Esophagus squamous epithelium (tissue), 5 donors: Measurements from ENCODE around the gene TMCO4. TPM values are rescaled to one million over a fixed set of nuclear protein-coding genes. Genes with fewer than 3 reads are reported as not detected.
A peak's percentile ranks its signal among the peaks of the same experiment; 100 is the strongest.

Experiments
- DNase-seq: peaks from one replicate; lab custom pipeline; 2025; lab: John Stamatoyannopoulos, UW
- H3K27ac ChIP-seq, 4 donors: fragments of 200-600 bp; sonication (generic); one replicate each; pipeline ENCODE4 v1.5.1; 2016 to 2019; ENCODE audit warnings: mild to moderate bottlenecking in 1 of 4
- H3K27me3 ChIP-seq, 4 donors: fragments of 200-600 bp; sonication (generic); 1 replicate in 3 of 4; 2 replicates in 1 of 4; pipeline versions ENCODE4 v1.5.1 to v1.6.0; 2017 to 2021; ENCODE audit warnings: antibody characterized with exemption in 1 of 4
- H3K36me3 ChIP-seq, 3 donors: fragments of 200-600 bp; sonication (generic); one replicate each; pipeline ENCODE4 v1.5.1; 2016 to 2019
- H3K4me1 ChIP-seq, 3 donors: fragments of 200-600 bp; sonication (generic); one replicate each; pipeline ENCODE4 v1.5.1; 2017 to 2019
- H3K4me3 ChIP-seq, 4 donors: fragments of 200-600 bp; sonication (generic); 1 replicate in 3 of 4; 2 replicates in 1 of 4; pipeline ENCODE4 v1.5.1; 2016 to 2019; ENCODE audit warnings: mild to moderate bottlenecking in 2 of 4, moderate library complexity in 1 of 4
- H3K9me3 ChIP-seq, 3 donors: fragments of 200-600 bp; sonication (generic); one replicate each; pipeline ENCODE4 v1.5.1; 2016 to 2019
- CTCF ChIP-seq, 6 experiments: fragments of 450-650 bp in 4 of 6; fragments of 200-600 bp in 2 of 6; sonication (generic) in 2 of 6; IDR thresholded peaks; one replicate each; pipeline ENCODE4 v1.5.1; 2016 to 2019; ENCODE audit warnings: antibody characterized with exemption in 6 of 6, mild to moderate bottlenecking in 4 of 6, moderate library complexity in 4 of 6
- POLR2A ChIP-seq, 4 donors: fragments of 450-650 bp; IDR thresholded peaks; one replicate each; pipeline ENCODE4 v1.6.1; 2017; ENCODE audit warnings: antibody characterized with exemption in 4 of 4, mild to moderate bottlenecking in 4 of 4, moderate library complexity in 3 of 4
- WGBS, 2 donors: methylation state at CpG; one replicate each; pipeline ENCODE4 v1.1.5; 2018; 5-methylcytosine and 5-hydroxymethylcytosine counted together
- intact Hi-C: fragments of 100-400 bp; cut with DNase I; formaldehyde crosslinking; loops from one replicate; pipeline ENCODE4 v1.15.0; 2022
- total RNA-seq, 4 donors: library from RNA; depleted of rRNA; stranded (reverse); fragments of >200 nt; gene quantifications; one replicate each; pipeline ENCODE4 v1.1.0, GENCODE V29; 2016
- donor health status: DM: yes; HTN: yes; CAD: no.

TMCO4 gene
- total RNA-seq, 4 donors from 2014 or later = 13.0 to 28.8 (median 21.2) TPM

- Histone ChIP-seq H3K4me1 (peaks cover 11 to 47% (median 16%) of the 10 kb centered on the region in 3 donors), H3K9me3 (no peaks in the 10 kb centered on the region), H3K27me3 (peaks cover 9 to 49% (median 13%) of the 10 kb centered on the region in 4 donors), H3K4me3 (no peak overlapping the region), H3K27ac (no peak overlapping the region), H3K36me3 (peaks cover 7 to 23% (median 15%) of the 10 kb centered on the region in 3 donors)
- WGBS, 2 donors = 11 to 12% methylated on average over 9 of the region's 9 CpGs
- intact Hi-C loops = no loop called here
- TF ChIP-seq POLR2A (IDR thresholded peaks at IDR 0.05) (no peak), CTCF (IDR thresholded peaks at IDR 0.05) (peak; percentile 42 to 76 (median 66))
- DNase-seq = no peak
Observed at GRCh38 chr1:19661721-19662228, 137.9 kb downstream of the TMCO4 start.

- 79 to 84% methylated on average over 13 of the region's 13 CpGs for WGBS, 2 donors
- Histone ChIP-seq H3K27ac (peak overlapping the region in 2 of 4 donors; percentile 51 to 60), H3K36me3 (peaks cover 15 to 54% (median 32%) of the 10 kb centered on the region in 3 donors), H3K4me1 (peaks cover 0 to 61% (median 27%) of the 10 kb centered on the region in 3 donors), H3K4me3 (no peak overlapping the region), H3K27me3 (peaks cover 0 to 13% (median 0%) of the 10 kb centered on the region in 4 donors), H3K9me3 (no peaks in the 10 kb centered on the region)
- TF ChIP-seq POLR2A (IDR thresholded peaks at IDR 0.05) (no peak), CTCF (IDR thresholded peaks at IDR 0.05) (no peak)
- intact Hi-C loops = loop anchor here (5.0 to 10.0 kb wide), 3 partner anchors 173 to 403 kb away; partner anchors contain the start of genes CAPZB, EMC1 and MRTO4
- DNase-seq = no peak
Observed at GRCh38 chr1:19658186-19658585, 141.5 kb downstream of the TMCO4 start.

- Histone ChIP-seq H3K9me3 (no peaks in the 10 kb centered on the region), H3K27ac (peak overlapping the region in 2 of 4 donors; percentile 51 to 60), H3K4me3 (no peak overlapping the region), H3K27me3 (peaks cover 0 to 6% (median 0%) of the 10 kb centered on the region in 4 donors), H3K36me3 (peaks cover 15 to 56% (median 32%) of the 10 kb centered on the region in 3 donors), H3K4me1 (peaks cover 0 to 67% (median 31%) of the 10 kb centered on the region in 3 donors)
- WGBS, 2 donors = 80% methylated on average over 3 of the region's 10 CpGs; no CpG with 5 or more reads in 1 of the 2 donors
- intact Hi-C loops = loop anchor here (5.0 to 10.0 kb wide), 3 partner anchors 173 to 403 kb away; partner anchors contain the start of genes CAPZB, EMC1 and MRTO4
- no peak for DNase-seq
- no peak for TF ChIP-seq POLR2A (IDR thresholded peaks at IDR 0.05)
Observed at GRCh38 chr1:19657511-19657910, 142.2 kb downstream of the TMCO4 start.

- no peak for TF ChIP-seq POLR2A (IDR thresholded peaks at IDR 0.05)
- TF ChIP-seq CTCF (IDR thresholded peaks at IDR 0.05) = no peak
- DNase-seq = no peak
- Histone ChIP-seq H3K9me3 (no peaks in the 10 kb centered on the region), H3K27ac (peak overlapping the region in 2 of 4 donors; percentile 1 to 60), H3K36me3 (peaks cover 15 to 62% (median 32%) of the 10 kb centered on the region in 3 donors), H3K4me3 (no peak overlapping the region), H3K4me1 (peaks cover 0 to 72% (median 37%) of the 10 kb centered on the region in 3 donors), H3K27me3 (peaks cover 0 to under 1% (median 0%) of the 10 kb centered on the region in 4 donors)
- 48 to 61% methylated on average over 3 to 5 of the region's 15 CpGs for WGBS, 2 donors
- intact Hi-C loops = loop anchor here (5.0 to 10.0 kb wide), 3 partner anchors 172 to 402 kb away; partner anchors contain the start of genes CAPZB, EMC1 and MRTO4
Observed at GRCh38 chr1:19656780-19657466, 142.8 kb downstream of the TMCO4 start.

GRCh38 chr1:19656134-19656779 is 143.5 kb downstream of the TMCO4 start:
- 81 to 91% methylated on average over 8 to 9 of the region's 9 CpGs for WGBS, 2 donors

More at GRCh38 chr1:19656134-19656779, 143.5 kb downstream of the TMCO4 start:
- no peak for DNase-seq
- peaks cover under 1 to 79% (median 44%) of the 10 kb centered on the region in 3 donors for H3K4me1 ChIP-seq
- peaks cover 15 to 67% (median 32%) of the 10 kb centered on the region in 3 donors for H3K36me3 ChIP-seq
- H3K4me3 ChIP-seq = no peak overlapping the region
- no peaks in the 10 kb centered on the region for H3K9me3 ChIP-seq
- no peaks in the 10 kb centered on the region for H3K27me3 ChIP-seq
- intact Hi-C loops = loop anchor here (5.0 to 10.0 kb wide), 3 partner anchors 171 to 401 kb away; partner anchors contain the start of genes CAPZB, EMC1 and MRTO4
- TF ChIP-seq POLR2A (IDR thresholded peaks at IDR 0.05) = no peak
- no peak for TF ChIP-seq CTCF (IDR thresholded peaks at IDR 0.05)
- peak overlapping the region in 3 of 4 donors; percentile 1 to 99 (median 47) for H3K27ac ChIP-seq
